VCaP (cell line): ENCODE measurements around the gene LEUTX.
A peak's percentile ranks its signal among the peaks of the same experiment; 100 is the strongest.

Source experiments
- H3K27ac ChIP-seq: fragments of 450-650 bp; 2 replicates; pipeline ENCODE4 v1.5.1; 2017
- TF ChIP-seq, protein P1 (sequence below): fragments of 450-650 bp; conservative IDR thresholded peaks from 2 replicates; pipeline ENCODE4 v1.5.1; 2017; ENCODE audit warnings: mild to moderate bottlenecking, moderate library complexity

LEUTX gene

GRCh38 chr19:39814595-39814994 is 35.9 kb downstream of the LEUTX start:
- H3K27ac ChIP-seq = no peak overlapping the region
- TF ChIP-seq, protein P1, sequence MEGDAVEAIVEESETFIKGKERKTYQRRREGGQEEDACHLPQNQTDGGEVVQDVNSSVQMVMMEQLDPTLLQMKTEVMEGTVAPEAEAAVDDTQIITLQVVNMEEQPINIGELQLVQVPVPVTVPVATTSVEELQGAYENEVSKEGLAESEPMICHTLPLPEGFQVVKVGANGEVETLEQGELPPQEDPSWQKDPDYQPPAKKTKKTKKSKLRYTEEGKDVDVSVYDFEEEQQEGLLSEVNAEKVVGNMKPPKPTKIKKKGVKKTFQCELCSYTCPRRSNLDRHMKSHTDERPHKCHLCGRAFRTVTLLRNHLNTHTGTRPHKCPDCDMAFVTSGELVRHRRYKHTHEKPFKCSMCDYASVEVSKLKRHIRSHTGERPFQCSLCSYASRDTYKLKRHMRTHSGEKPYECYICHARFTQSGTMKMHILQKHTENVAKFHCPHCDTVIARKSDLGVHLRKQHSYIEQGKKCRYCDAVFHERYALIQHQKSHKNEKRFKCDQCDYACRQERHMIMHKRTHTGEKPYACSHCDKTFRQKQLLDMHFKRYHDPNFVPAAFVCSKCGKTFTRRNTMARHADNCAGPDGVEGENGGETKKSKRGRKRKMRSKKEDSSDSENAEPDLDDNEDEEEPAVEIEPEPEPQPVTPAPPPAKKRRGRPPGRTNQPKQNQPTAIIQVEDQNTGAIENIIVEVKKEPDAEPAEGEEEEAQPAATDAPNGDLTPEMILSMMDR = no peak

GRCh38 chr19:39816287-39817048 is 37.8 kb downstream of the LEUTX start:
- TF ChIP-seq, protein P1 = no peak
- no peak overlapping the region for H3K27ac ChIP-seq

DNA sequence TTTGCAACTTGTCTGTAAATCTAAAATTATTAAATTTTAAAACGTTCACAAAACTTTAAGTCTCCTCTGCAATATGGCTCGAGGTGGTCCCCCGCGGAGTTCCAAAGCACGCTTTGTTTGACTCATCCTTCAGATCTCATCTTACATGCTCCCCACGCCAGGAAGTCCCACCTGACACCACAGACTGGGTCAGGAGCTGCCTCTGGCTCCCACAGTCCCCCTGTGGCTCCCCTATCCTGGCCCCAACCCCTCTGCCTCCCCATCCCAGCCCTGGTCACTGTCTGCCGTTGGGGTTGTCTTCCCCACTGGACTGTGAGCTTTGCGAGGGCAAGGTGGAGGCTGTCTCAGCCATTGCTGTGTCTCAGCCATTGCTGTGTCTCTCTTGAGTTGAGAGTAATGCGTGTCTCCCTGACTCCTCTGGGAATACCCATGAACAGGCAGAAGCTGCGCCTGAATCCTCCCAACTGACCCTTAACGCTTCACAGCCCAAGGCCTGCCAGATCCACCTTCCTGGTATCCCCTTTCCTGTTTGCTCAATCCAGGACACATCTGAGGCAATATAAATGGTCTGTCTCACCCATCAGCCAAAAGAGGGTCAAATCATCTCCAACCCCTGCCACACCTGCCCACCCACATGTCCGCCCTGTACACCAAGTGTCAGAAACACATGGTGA is 39.4 kb downstream of the LEUTX start:
- TF ChIP-seq, protein P1 = no peak

DNA sequence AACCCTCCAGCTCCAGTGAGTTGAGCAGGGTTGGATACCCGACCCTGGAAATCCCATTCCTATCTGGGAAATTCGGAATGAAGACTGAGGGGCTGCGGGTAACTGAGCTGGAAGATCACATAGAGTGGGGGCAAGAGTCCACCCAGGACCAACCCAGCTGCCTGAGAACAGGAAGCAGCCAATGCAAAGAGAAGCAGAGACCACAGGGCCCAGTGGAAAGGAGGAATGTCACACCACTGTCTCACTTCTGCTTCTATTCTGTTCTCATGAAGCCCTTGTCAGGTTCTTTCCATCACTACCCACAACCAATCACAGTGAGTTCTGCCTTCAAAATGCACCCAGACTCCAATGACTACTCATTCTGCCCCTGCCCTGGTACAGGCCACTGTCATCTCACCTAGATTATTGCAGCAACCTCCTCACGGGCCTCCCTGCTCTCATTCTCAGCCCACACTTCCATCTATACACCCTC is 40.0 kb downstream of the LEUTX start:
- no peak overlapping the region for H3K27ac ChIP-seq
- TF ChIP-seq, protein P1 = no peak

More for the DNA sequence above, 39.4 kb downstream of the LEUTX start:
- H3K27ac ChIP-seq = no peak overlapping the region

- TF ChIP-seq, protein P1 = no peak
- no peak overlapping the region for H3K27ac ChIP-seq
Measured at GRCh38 chr19:39819786-39820185, 41.1 kb downstream of the LEUTX start.

GRCh38 chr19:39820696-39821095 is 42.0 kb downstream of the LEUTX start:
- TF ChIP-seq, protein P1 = no peak
- H3K27ac ChIP-seq = no peak overlapping the region

GRCh38 chr19:39823686-39824085 is 45.0 kb downstream of the LEUTX start:
- TF ChIP-seq, protein P1 = no peak
- H3K27ac ChIP-seq = peak overlapping the region; percentile 78
